Peyer's patch (tissue), 4 donors: ENCODE results near the gene ZNF516. TPM values are rescaled to one million over a fixed set of nuclear protein-coding genes. Genes with fewer than 3 reads are reported as not detected.

Experiments
- DNase-seq, 3 donors: peaks; one replicate each; pipeline ENCODE4 v3.0.0-alpha.2; 2017 to 2019
- H3K27ac ChIP-seq, 4 donors: fragments of 200-600 bp; sonication (generic); one replicate each; pipeline ENCODE4 v1.5.1; 2016 to 2019
- H3K27me3 ChIP-seq, 2 donors: fragments of 200-600 bp; sonication (generic); one replicate each; pipeline ENCODE4 v1.5.1; 2019
- H3K36me3 ChIP-seq, 3 donors: fragments of 200-600 bp; sonication (generic); one replicate each; pipeline ENCODE4 v1.5.1; 2016 to 2019
- H3K4me1 ChIP-seq, 4 donors: fragments of 200-600 bp; sonication (generic); one replicate each; pipeline ENCODE4 v1.5.1; 2016 to 2019
- H3K4me3 ChIP-seq, 4 donors: fragments of 200-600 bp; sonication (generic); 1 replicate in 3 of 4; 2 replicates in 1 of 4; pipeline ENCODE4 v1.5.1; 2016 to 2019; ENCODE audit warnings: mild to moderate bottlenecking in 1 of 4
- H3K9me3 ChIP-seq, 4 donors: fragments of 200-600 bp; sonication (generic); one replicate each; pipeline ENCODE4 v1.5.1; 2016 to 2019; ENCODE audit warnings: mild to moderate bottlenecking in 1 of 4
- CTCF ChIP-seq, 6 experiments: fragments of 450-650 bp in 4 of 6; fragments of 200-600 bp in 2 of 6; sonication (generic) in 1 of 6; IDR thresholded peaks; one replicate each; pipeline ENCODE4 v1.5.1; 2017 to 2019; ENCODE audit warnings: antibody characterized with exemption in 6 of 6, mild to moderate bottlenecking in 3 of 6, moderate library complexity in 1 of 6
- POLR2A ChIP-seq, 2 donors: fragments of 450-650 bp; IDR thresholded peaks; one replicate each; pipeline ENCODE4 v1.5.1; 2017; ENCODE audit warnings: antibody characterized with exemption in 2 of 2, mild to moderate bottlenecking in 2 of 2, moderate library complexity in 2 of 2
- total RNA-seq, 4 donors: library from RNA; depleted of rRNA; stranded (reverse); fragments of >200 nt; gene quantifications; one replicate each; pipeline ENCODE4 v1.1.0, GENCODE V29; 2016

The ZNF516 gene
- total RNA-seq, 4 donors from 2014 or later, result 19.8 to 39.6 (median 25.7) TPM

- H3K9me3 ChIP-seq, result no peaks in the 10 kb centered on the region
- H3K27ac ChIP-seq, result no peak overlapping the region
- no peak for DNase-seq
- H3K4me3 ChIP-seq, result no peak overlapping the region
- no peaks in the 10 kb centered on the region for H3K4me1 ChIP-seq
- TF ChIP-seq CTCF (IDR thresholded peaks at IDR 0.05), result no peak
- no peaks in the 10 kb centered on the region for H3K27me3 ChIP-seq
- no peaks in the 10 kb centered on the region for H3K36me3 ChIP-seq
Observed at GRCh38 chr18:76506395-76506794, 11.4 kb upstream of the ZNF516 start.

- no peak for DNase-seq
Observed at GRCh38 chr18:76505614-76506013, 10.6 kb upstream of the ZNF516 start.

GRCh38 chr18:76504749-76505148 lies 9.7 kb upstream of the ZNF516 start:
- H3K4me3 ChIP-seq, result no peak overlapping the region
- no peaks in the 10 kb centered on the region for H3K36me3 ChIP-seq
- H3K27me3 ChIP-seq, result no peaks in the 10 kb centered on the region
- H3K4me1 ChIP-seq, result no peaks in the 10 kb centered on the region
- DNase-seq, result no peak
- TF ChIP-seq CTCF (IDR thresholded peaks at IDR 0.05), result no peak
- no peak for TF ChIP-seq POLR2A (IDR thresholded peaks at IDR 0.05)
- H3K9me3 ChIP-seq, result no peaks in the 10 kb centered on the region
- no peak overlapping the region for H3K27ac ChIP-seq

More at GRCh38 chr18:76505614-76506013, 10.6 kb upstream of the ZNF516 start:
- Histone ChIP-seq H3K4me3 (no peak overlapping the region), H3K9me3 (no peaks in the 10 kb centered on the region), H3K36me3 (no peaks in the 10 kb centered on the region), H3K27me3 (no peaks in the 10 kb centered on the region), H3K27ac (no peak overlapping the region), H3K4me1 (no peaks in the 10 kb centered on the region)
- TF ChIP-seq CTCF (IDR thresholded peaks at IDR 0.05) (no peak), POLR2A (IDR thresholded peaks at IDR 0.05) (no peak)

GRCh38 chr18:76503649-76504386 lies 8.8 kb upstream of the ZNF516 start:
- TF ChIP-seq POLR2A (IDR thresholded peaks at IDR 0.05) (no peak), CTCF (IDR thresholded peaks at IDR 0.05) (no peak)
- Histone ChIP-seq H3K27me3 (no peaks in the 10 kb centered on the region), H3K27ac (no peak overlapping the region), H3K4me1 (no peaks in the 10 kb centered on the region), H3K36me3 (no peaks in the 10 kb centered on the region), H3K9me3 (no peaks in the 10 kb centered on the region), H3K4me3 (no peak overlapping the region)
- no peak for DNase-seq

GRCh38 chr18:76502551-76502950 lies 7.5 kb upstream of the ZNF516 start:
- Histone ChIP-seq H3K4me1 (no peaks in the 10 kb centered on the region), H3K9me3 (no peaks in the 10 kb centered on the region), H3K27ac (no peak overlapping the region), H3K36me3 (no peaks in the 10 kb centered on the region), H3K27me3 (no peaks in the 10 kb centered on the region), H3K4me3 (no peak overlapping the region)
- no peak for DNase-seq
- TF ChIP-seq CTCF (IDR thresholded peaks at IDR 0.05) (no peak), POLR2A (IDR thresholded peaks at IDR 0.05) (no peak)
